ENCODE results near the gene CAT.

The CAT gene

DNA sequence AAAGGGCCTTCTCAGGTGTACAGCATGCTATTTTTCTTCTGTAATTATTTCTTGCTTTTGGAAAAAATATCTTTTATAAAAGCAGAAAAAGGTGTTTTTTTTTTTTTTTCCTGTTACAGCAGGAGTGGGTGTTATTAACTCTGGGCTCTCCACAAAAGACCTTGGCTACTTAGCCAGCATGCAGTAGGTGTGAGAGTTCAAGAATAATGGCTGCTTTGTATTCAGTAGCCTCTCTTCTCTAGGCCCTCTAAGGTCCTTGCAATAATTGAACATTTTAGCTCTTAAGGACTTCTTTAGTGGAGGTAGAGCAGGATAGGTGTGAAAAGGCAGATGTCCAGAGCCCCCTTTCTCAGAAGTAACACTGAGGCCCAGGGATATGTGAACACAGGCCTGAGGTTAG, 71.5 kb downstream of the CAT start:
- H3K4me3 ChIP-seq (ENCODE audit: low read length in 2 of 2): no peak overlapping the region
- H3K4ac ChIP-seq (ENCODE audit: low read length): no peak overlapping the region
- peaks cover 0 to 10% of the 10 kb centered on the region in 2 donors for H3K4me1 ChIP-seq (ENCODE audit: control insufficient read depth in 2 of 2, insufficient read depth in 1 of 2, low read depth in 1 of 2, low read length in 2 of 2)
- no peak overlapping the region for H3K9ac ChIP-seq (ENCODE audit: low read depth, low read length, poor library complexity)
- no peak overlapping the region for H2BK15ac ChIP-seq (ENCODE audit: low read length)
- no peak overlapping the region for H2BK5ac ChIP-seq (ENCODE audit: low read length)
- H2BK120ac ChIP-seq (ENCODE audit: low read depth, low read length): no peak overlapping the region
- H3K27ac ChIP-seq (replicated peaks; ENCODE audit: low read length): no peak overlapping the region
- peaks cover 0 to 17% (median 0%) of the 10 kb centered on the region in 3 experiments for H3K27me3 ChIP-seq (ENCODE audit: control insufficient read depth in 3 of 3, insufficient read depth in 3 of 3, low read depth in 1 of 3, low read length in 3 of 3)
- no peak overlapping the region for H2AFZ ChIP-seq (ENCODE audit: low read length)
- H3K23ac ChIP-seq (ENCODE audit: low read depth, low read length, poor library complexity): no peak overlapping the region
- H3K9me3 ChIP-seq (replicated peaks in 1 of 2; ENCODE audit: control insufficient read depth in 2 of 2, insufficient read depth in 1 of 2, low read depth in 1 of 2, low read length in 2 of 2): no peaks in the 10 kb centered on the region
- no peak overlapping the region for H4K91ac ChIP-seq (ENCODE audit: low read depth, low read length, poor library complexity)
- no peak overlapping the region for H2BK12ac ChIP-seq (ENCODE audit: low read length)
- no peaks in the 10 kb centered on the region for H3K36me3 ChIP-seq (replicated peaks in 1 of 2; ENCODE audit: control insufficient read depth in 2 of 2, insufficient read depth in 2 of 2, low read length in 2 of 2)
- no peak overlapping the region for H2AK5ac ChIP-seq (ENCODE audit: low read depth, low read length)
- no peak overlapping the region for H3K18ac ChIP-seq (ENCODE audit: low read length)
- no peak overlapping the region for H3K4me2 ChIP-seq (ENCODE audit: insufficient read depth, low read length, poor library complexity, severe bottlenecking)
- DNase-seq (ENCODE audit: low spot score): no peak
- H3K14ac ChIP-seq (ENCODE audit: low read length): no peak overlapping the region
- H3K79me1 ChIP-seq (ENCODE audit: low read depth, low read length): no peaks in the 10 kb centered on the region
- no peak overlapping the region for H4K8ac ChIP-seq (ENCODE audit: low read depth, low read length)

DNA sequence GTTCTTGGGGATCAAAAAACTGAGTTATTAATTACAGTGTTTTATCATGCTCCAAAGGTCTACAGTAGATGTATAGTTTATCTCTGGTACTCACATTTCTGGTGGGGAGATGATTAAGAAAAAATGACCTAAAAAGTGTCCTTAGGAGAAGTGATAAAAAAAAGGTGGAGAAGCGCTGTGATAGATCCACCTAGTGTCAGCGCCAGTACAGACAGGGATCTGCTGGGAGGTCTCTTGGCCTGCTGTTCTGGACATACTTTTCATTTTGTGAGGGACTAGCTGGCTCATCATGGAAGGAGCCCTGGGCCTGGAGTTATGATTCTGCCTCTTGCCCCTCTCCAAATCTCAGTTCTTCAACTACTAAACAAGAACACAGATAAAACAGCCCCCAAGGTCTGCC, 71.9 kb downstream of the CAT start:
- WGBS, 2 donors (ENCODE audit: extremely low coverage in 2 of 2, insufficient read length in 2 of 2, insufficient replicate concordance in 1 of 2): no CpG with 5 or more reads among the region's 2 CpGs
- H3K4me3 ChIP-seq (ENCODE audit: low read length in 2 of 2): no peak overlapping the region
- no peak overlapping the region for H3K23ac ChIP-seq (ENCODE audit: low read depth, low read length, poor library complexity)
- H3K79me1 ChIP-seq (ENCODE audit: low read depth, low read length): no peaks in the 10 kb centered on the region
- no peak overlapping the region for H2AFZ ChIP-seq (ENCODE audit: low read length)
- no peak overlapping the region for H3K4me2 ChIP-seq (ENCODE audit: insufficient read depth, low read length, poor library complexity, severe bottlenecking)
- H2AK5ac ChIP-seq (ENCODE audit: low read depth, low read length): no peak overlapping the region
- H2BK120ac ChIP-seq (ENCODE audit: low read depth, low read length): no peak overlapping the region
- H4K91ac ChIP-seq (ENCODE audit: low read depth, low read length, poor library complexity): no peak overlapping the region
- H4K8ac ChIP-seq (ENCODE audit: low read depth, low read length): no peak overlapping the region
- H3K4me1 ChIP-seq (ENCODE audit: control insufficient read depth in 2 of 2, insufficient read depth in 1 of 2, low read depth in 1 of 2, low read length in 2 of 2): peaks cover 0 to 10% of the 10 kb centered on the region in 2 donors
- no peak overlapping the region for H3K14ac ChIP-seq (ENCODE audit: low read length)
- no peaks in the 10 kb centered on the region for H3K36me3 ChIP-seq (replicated peaks in 1 of 2; ENCODE audit: control insufficient read depth in 2 of 2, insufficient read depth in 2 of 2, low read length in 2 of 2)
- H3K27me3 ChIP-seq (ENCODE audit: control insufficient read depth in 3 of 3, insufficient read depth in 3 of 3, low read depth in 1 of 3, low read length in 3 of 3): peaks cover 0 to 17% (median 0%) of the 10 kb centered on the region in 3 experiments
- no peak overlapping the region for H3K9ac ChIP-seq (ENCODE audit: low read depth, low read length, poor library complexity)
- no peaks in the 10 kb centered on the region for H3K9me3 ChIP-seq (replicated peaks in 1 of 2; ENCODE audit: control insufficient read depth in 2 of 2, insufficient read depth in 1 of 2, low read depth in 1 of 2, low read length in 2 of 2)
- DNase-seq (ENCODE audit: low spot score): no peak
- no peak overlapping the region for H2BK15ac ChIP-seq (ENCODE audit: low read length)
- no peak overlapping the region for H3K4ac ChIP-seq (ENCODE audit: low read length)
- H3K27ac ChIP-seq (replicated peaks; ENCODE audit: low read length): no peak overlapping the region
- H2BK12ac ChIP-seq (ENCODE audit: low read length): no peak overlapping the region
- no peak overlapping the region for H3K18ac ChIP-seq (ENCODE audit: low read length)
- no peak overlapping the region for H2BK5ac ChIP-seq (ENCODE audit: low read length)

DNA sequence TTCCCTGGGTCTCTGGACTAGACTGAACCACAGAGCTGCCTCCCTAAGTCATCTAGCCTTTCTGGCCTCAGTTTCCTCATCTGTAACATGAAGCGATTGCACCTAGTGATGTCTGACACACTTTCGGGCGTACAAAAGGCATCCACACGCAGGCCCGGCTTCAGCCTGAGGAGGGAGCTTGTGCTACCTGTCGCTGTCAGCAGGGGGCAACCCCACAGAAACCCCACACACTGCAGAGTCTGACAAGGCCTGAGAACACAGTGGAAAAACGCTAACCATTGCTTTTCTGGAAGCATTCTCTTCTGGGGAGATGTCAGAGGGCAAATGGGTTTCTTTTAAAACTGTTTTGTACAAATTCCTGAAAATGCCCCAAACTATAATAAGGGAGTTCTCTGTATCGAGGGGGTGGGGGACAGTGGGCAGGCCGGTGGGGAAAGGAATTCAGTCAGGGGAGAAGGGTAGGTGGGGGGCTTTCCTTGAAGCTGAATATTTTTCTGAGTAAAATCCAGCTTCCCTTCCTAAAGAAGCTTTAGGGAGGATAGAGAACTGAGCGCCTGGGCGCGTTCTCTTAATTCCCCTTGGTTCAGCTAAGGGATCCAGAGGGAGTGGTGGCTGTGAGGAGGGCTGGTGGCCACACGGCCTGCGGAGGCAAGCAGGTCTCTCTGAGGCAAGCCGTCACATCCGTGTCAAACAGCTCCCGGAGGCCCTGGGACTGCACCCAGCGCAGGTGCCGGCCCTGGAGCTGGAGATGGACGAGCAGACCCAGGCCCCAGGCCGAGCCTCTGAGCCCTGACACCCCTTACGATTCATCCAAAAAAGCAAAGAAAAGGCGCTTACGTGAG, 74.3 kb downstream of the CAT start:
- Histone ChIP-seq H4K8ac (ENCODE audit: low read depth, low read length) (peak overlapping the region; percentile 44), H4K91ac (ENCODE audit: low read depth, low read length, poor library complexity) (no peak overlapping the region), H3K4me2 (ENCODE audit: insufficient read depth, low read length, poor library complexity, severe bottlenecking) (no peak overlapping the region), H3K4me1 (ENCODE audit: control insufficient read depth in 2 of 2, insufficient read depth in 1 of 2, low read depth in 1 of 2, low read length in 2 of 2) (peaks cover 0 to 10% of the 10 kb centered on the region in 2 donors), H3K36me3 (replicated peaks in 1 of 2; ENCODE audit: control insufficient read depth in 2 of 2, insufficient read depth in 2 of 2, low read length in 2 of 2) (no peaks in the 10 kb centered on the region), H2AFZ (ENCODE audit: low read length) (peak overlapping the region; percentile 69), H3K14ac (ENCODE audit: low read length) (no peak overlapping the region), H3K27ac (replicated peaks; ENCODE audit: low read length) (no peak overlapping the region), H2BK15ac (ENCODE audit: low read length) (peak overlapping the region; percentile 78), H3K27me3 (ENCODE audit: control insufficient read depth in 3 of 3, insufficient read depth in 3 of 3, low read depth in 1 of 3, low read length in 3 of 3) (peaks cover 0 to 11% (median 0%) of the 10 kb centered on the region in 3 experiments), H2AK5ac (ENCODE audit: low read depth, low read length) (peak overlapping the region; percentile 9), H3K79me1 (ENCODE audit: low read depth, low read length) (no peaks in the 10 kb centered on the region), H2BK12ac (ENCODE audit: low read length) (no peak overlapping the region), H3K18ac (ENCODE audit: low read length) (peak overlapping the region; percentile 83), H2BK120ac (ENCODE audit: low read depth, low read length) (peak overlapping the region; percentile 27), H3K4me3 (ENCODE audit: low read length in 2 of 2) (no peak overlapping the region), H3K9ac (ENCODE audit: low read depth, low read length, poor library complexity) (no peak overlapping the region), H2BK5ac (ENCODE audit: low read length) (no peak overlapping the region), H3K9me3 (replicated peaks in 1 of 2; ENCODE audit: control insufficient read depth in 2 of 2, insufficient read depth in 1 of 2, low read depth in 1 of 2, low read length in 2 of 2) (no peaks in the 10 kb centered on the region), H3K23ac (ENCODE audit: low read depth, low read length, poor library complexity) (no peak overlapping the region), H3K4ac (ENCODE audit: low read length) (no peak overlapping the region)
- no CpG with 5 or more reads among the region's 24 CpGs for WGBS, 2 donors (ENCODE audit: extremely low coverage in 2 of 2, insufficient read length in 2 of 2, insufficient replicate concordance in 1 of 2)
- peak; percentile 48 for DNase-seq (ENCODE audit: low spot score)

DNA sequence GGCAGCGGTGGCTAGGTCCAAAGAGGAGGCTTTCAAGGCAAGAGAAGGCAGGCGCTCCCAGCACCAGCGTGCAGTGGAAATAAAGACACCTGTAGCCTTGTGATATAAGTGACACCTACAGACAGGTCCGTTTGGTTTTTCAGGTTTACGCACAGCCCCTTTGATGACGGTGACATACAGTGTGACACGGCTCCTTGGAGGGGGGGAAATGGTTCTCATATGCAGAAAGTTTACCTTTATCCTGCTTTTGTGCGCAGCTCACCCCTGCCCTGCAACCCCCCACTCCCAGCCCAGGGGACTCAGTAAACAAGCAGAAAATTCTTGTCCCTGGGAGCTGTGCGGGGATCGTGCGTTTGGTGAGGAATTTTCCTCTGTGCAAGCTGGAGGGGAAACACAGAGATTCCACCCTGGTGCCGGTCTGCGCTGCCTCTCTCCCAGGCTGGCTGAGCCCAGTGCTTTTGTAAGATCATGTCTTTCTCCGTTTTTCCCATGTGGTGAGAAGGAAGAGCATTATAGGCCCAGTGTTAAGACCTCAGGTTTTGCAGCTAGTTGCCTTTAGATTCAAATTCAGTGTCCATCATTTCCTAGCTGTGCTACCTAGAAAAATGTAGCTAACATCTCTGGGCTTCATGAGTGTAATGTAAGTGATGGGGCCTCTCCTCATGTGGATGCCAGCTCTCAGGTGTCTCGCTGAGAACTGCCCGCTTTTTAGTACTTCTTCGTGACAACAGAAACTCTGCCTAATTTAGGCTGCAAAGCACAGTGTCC, 75.1 kb downstream of the CAT start, which contains the start of gene ELF5:
TSS of gene ELF5 (minus strand) at position 113 of the 768 bp plus-strand sequence. CDS start 8,045 bp downstream, outside the sequence.
- Histone ChIP-seq H3K79me1 (ENCODE audit: low read depth, low read length) (no peaks in the 10 kb centered on the region), H3K23ac (ENCODE audit: low read depth, low read length, poor library complexity) (no peak within 1 kb of the TSS), H3K27ac (replicated peaks; ENCODE audit: low read length) (no peak within 1 kb of the TSS), H3K27me3 (ENCODE audit: control insufficient read depth in 3 of 3, insufficient read depth in 3 of 3, low read depth in 1 of 3, low read length in 3 of 3) (peaks cover 0 to 8% (median 0%) of the 10 kb centered on the region in 3 experiments), H3K4me2 (ENCODE audit: insufficient read depth, low read length, poor library complexity, severe bottlenecking) (no peak within 1 kb of the TSS), H2BK5ac (ENCODE audit: low read length) (no peak within 1 kb of the TSS), H3K9me3 (replicated peaks in 1 of 2; ENCODE audit: control insufficient read depth in 2 of 2, insufficient read depth in 1 of 2, low read depth in 1 of 2, low read length in 2 of 2) (no peaks in the 10 kb centered on the region), H4K8ac (ENCODE audit: low read depth, low read length) (peak within 1 kb of the TSS; percentile 44), H3K18ac (ENCODE audit: low read length) (peak within 1 kb of the TSS; percentile 83), H3K14ac (ENCODE audit: low read length) (no peak within 1 kb of the TSS), H2BK15ac (ENCODE audit: low read length) (peak within 1 kb of the TSS; percentile 78), H2AFZ (ENCODE audit: low read length) (peak within 1 kb of the TSS; percentile 69), H3K4me3 (ENCODE audit: low read length in 2 of 2) (no peak within 1 kb of the TSS), H2BK120ac (ENCODE audit: low read depth, low read length) (peak within 1 kb of the TSS; percentile 27), H3K9ac (ENCODE audit: low read depth, low read length, poor library complexity) (no peak within 1 kb of the TSS), H2BK12ac (ENCODE audit: low read length) (no peak within 1 kb of the TSS), H3K4ac (ENCODE audit: low read length) (no peak within 1 kb of the TSS), H3K4me1 (ENCODE audit: control insufficient read depth in 2 of 2, insufficient read depth in 1 of 2, low read depth in 1 of 2, low read length in 2 of 2) (peaks cover 0 to 10% of the 10 kb centered on the region in 2 donors), H4K91ac (ENCODE audit: low read depth, low read length, poor library complexity) (no peak within 1 kb of the TSS), H2AK5ac (ENCODE audit: low read depth, low read length) (peak within 1 kb of the TSS; percentile 9), H3K36me3 (replicated peaks in 1 of 2; ENCODE audit: control insufficient read depth in 2 of 2, insufficient read depth in 2 of 2, low read length in 2 of 2) (no peaks in the 10 kb centered on the region)
- no CpG with 5 or more reads among the region's 17 CpGs for WGBS, 2 donors (ENCODE audit: extremely low coverage in 2 of 2, insufficient read length in 2 of 2, insufficient replicate concordance in 1 of 2)
- DNase-seq (ENCODE audit: low spot score): no peak
